ENCODE results near the gene SLC35E4.
"Not testable (repeated sequence)": the region's sequence is repeated elsewhere in the genome, so short reads cannot be mapped to it uniquely, and the experiment has no call there.

SLC35E4 gene

DNA sequence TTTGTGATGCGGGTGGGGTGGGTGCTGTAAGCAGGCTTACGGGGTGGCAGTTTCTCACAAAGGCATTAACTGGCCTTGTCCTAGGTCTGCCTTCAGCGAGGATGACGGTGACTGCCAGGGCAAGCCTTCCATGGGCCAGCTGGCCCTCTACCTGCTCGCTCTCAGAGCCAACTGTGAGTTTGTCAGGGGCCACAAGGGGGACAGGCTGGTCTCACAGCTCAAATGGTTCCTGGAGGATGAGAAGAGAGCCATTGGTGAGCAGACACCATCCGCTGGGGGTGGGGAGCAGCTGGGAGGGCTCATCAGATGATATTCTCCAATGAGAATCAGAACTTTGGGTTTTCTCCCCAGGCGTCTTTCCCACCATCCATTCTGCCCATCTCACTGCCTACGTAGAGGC is 22.8 kb upstream of the SLC35E4 start:
- no peak for DNase-seq

DNA sequence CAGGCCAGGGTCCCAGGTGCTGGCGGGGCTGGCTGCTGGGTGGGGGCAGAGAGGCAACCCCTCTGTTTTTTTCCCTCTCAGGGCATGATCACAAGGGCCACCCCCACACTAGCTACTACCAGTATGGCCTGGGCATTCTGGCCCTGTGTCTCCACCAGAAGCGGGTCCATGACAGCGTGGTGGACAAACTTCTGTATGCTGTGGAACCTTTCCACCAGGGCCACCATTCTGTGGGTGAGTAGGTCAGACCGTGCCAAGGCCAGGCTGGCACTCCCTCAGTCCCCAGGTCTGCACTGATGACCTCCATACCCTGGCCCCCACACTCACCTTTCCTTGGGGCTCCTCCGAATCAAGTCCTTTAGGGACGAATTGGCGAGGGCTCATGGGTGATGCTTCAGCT is 21.3 kb upstream of the SLC35E4 start:
- DNase-seq, result no peak

DNA sequence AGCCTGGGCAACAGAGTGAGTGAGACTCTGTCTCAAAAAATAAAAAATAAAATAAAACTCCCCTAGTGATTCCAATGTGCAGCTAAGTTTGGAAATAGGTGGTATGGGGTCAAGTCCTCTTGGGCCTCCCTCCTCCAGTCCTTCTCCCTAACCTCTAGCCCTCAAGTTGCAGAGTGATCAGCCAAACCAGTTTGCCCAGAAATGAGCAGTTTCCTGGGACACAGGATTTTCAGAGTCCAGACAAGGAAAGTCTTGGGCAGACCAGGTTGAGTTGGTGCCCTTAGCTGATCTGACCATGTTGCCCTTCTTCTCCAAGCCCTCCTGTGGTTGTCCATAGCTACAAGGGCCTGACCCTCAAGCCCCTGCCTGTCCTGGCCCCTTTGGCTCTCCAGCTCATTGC is 20.7 kb upstream of the SLC35E4 start:
- DNase-seq, result no peak

DNA sequence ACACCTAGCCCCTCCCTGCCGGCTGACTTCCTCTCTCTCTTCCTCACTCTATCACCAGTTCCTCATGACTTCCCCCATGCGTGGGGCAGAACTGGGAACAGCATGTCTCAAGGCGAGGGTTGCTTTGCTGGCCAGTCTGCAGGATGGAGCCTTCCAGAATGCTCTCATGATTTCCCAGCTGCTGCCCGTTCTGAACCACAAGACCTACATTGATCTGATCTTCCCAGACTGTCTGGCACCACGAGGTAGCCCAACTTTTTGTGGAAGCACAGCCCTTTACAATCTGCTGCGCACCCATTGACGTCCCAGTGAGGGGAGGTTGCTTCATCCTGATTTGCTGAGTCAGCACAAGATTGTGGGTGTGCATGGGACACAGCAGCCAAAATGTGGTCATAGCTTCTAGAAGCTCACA is 20.0 kb upstream of the SLC35E4 start:
- DNase-seq, result no peak

DNA sequence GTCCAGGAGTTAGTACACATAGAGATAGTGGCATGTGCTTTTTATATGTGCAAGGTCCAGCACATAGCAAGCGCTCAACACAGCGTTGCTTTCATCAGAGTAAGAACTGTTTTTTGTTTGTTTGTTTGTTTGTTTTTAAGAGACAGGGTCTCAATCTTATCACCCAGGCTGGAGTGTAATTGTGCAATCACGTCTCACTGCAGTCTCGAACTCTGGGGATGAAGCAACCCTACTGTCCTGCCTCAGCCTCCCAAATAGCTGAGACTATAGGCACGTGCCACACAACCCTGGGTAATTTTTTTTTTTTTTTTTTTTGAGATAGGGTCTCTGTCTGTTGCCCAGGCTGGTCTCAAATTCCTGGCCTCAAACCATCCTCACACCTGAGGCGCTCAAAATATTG is 17.8 kb upstream of the SLC35E4 start:
- no peak for DNase-seq

DNA sequence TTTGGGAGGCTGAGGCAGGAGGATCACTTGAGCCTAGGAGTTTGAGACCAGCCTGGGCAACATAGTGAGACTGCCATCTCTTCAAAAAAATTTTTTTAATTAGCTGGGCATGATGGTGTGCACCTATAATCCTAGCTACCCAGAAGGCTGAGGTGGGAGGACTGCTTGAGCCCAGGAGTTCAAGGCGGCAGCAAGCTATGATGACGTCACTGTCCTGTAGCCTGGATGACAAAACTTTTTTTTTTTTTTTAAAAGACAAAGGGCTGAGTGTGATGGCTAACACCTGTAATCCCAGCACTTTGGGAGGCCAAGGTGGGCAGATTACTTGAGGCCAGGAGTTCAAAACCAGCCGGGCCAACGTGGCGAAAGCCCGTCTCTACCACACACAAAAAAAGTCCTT is 15.7 kb upstream of the SLC35E4 start:
- not testable (repeated sequence) for DNase-seq

DNA sequence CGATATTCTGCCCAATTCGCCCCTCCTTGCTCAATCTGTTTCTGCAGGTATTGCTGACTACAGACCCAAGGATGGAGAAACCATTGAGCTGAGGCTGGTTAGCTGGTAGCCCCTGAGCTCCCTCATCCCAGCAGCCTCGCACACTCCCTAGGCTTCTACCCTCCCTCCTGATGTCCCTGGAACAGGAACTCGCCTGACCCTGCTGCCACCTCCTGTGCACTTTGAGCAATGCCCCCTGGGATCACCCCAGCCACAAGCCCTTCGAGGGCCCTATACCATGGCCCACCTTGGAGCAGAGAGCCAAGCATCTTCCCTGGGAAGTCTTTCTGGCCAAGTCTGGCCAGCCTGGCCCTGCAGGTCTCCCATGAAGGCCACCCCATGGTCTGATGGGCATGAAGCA is 9.2 kb upstream of the SLC35E4 start:
- DNase-seq, result no peak

DNA sequence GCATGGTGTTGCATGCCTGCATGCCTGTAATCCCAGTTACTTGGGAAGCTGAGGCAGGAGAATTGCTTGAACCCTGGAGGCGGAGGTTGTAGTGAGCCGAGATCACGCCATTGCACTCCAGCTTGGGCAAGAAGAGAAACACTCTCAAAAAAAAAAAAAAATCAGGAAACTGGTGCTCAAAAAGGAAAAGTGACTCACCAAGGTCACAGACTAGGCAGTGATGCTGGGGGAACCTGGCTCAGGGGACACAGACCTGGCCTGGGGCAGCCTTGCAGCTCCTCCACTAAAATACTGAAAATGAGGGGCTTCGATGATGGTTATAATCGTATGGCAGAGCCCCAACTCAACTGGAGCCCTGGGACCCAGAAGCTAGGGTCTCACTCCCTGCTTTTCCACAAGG is 8.1 kb upstream of the SLC35E4 start:
- no peak for DNase-seq

DNA sequence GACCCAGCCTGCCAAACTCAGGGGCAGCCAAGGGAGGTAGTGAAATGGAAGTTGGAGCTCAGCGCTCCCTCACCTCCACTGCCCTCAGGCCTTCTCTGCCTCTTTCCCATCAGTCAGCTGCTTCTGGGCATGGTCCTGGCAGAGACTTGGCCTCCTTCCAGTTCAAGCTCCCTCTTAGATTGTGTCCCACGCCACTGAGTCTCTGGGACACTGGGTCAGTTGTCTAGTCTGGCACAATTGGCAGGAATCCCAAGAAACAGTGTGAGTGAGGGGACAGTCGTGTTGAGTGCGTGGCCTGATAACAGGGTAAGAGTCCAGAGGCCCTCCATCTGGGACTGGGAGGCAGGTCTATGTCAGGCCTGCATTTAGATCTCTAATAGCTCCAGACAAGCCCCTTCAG is 7.1 kb upstream of the SLC35E4 start:
- DNase-seq, result no peak

DNA sequence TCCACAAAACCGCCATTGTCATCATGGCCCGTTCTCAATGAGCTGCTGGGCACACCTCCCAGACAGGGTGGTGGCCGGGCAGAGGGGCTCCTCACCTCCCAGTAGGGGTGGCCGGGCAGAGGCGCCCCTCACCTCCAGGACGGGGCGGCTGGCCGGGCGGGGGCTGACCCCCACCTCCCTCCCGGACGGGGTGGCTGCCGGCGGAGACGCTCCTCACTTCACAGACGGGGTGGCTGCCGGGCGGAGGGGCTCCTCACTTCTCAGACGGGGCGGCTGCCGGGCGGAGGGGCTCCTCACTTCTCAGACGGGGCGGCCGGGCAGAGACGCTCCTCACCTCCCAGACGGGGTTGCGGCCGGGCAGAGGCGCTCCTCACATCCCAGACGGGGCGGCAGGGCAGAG is 4.1 kb upstream of the SLC35E4 start:
- DNase-seq, result not testable (repeated sequence)

DNA sequence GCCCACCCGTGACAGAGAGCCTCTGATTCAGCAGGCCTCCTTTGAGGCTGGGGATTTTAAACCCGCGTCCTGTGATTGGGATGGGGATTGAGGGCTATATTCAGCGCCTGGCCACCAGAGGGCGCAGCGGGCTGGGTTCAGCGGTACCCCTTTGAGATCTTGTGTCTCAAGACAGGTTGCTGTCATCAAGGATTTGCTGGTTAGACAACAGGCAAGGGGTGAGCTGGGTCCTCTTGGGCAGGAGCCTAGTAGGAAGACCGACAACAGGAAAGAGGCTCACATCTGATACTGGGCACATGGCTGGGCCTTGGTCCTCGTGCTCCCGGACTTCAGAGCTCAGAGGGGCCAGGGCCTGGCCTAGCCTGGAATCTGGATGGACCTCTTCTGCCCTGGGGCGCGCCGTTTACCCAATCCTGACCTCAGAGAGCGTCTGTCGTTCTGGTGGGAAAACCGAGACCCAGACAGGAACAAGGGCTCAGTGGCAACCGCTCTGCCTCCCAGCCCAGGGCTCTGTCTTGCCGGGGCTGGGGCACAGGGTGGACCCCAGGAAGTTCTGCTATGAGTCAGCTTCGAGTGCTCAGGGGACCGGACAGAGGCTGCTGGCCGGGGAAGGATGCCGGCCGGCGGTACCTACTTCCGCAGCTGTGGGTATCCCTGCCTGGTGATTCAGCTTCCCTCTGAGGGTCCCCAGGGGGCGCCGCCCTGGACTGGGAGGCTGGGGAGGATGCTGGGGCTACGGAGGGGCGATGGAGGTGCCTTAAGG is 929 bp upstream of the SLC35E4 start:
- peak; percentile 59 for DNase-seq

DNA sequence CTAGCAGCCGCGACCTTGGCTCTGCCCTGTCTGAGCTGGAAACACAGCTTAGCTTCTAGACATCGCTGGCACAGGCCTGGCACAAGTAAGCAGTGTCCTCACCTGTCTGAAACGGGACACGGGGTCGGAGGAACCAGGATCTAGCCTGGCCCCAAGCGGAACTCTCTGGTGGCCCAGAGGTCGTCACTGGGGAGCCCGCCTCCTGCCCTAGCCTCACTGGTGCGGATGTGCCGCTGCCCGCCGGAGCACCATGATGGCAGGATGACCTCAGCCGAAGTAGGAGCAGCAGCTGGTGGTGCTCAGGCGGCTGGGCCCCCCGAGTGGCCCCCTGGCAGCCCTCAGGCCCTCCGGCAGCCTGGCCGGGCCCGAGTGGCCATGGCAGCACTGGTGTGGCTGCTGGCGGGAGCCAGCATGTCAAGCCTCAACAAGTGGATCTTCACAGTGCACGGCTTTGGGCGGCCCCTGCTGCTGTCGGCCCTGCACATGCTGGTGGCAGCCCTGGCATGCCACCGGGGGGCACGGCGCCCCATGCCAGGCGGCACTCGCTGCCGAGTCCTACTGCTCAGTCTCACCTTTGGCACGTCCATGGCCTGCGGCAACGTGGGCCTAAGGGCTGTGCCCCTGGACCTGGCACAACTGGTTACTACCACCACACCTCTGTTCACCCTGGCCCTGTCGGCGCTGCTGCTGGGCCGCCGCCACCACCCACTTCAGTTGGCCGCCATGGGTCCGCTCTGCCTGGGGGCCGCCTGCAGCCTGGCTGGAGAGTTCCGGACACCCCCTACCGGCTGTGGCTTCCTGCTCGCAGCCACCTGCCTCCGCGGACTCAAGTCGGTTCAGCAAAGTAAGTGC is 871 bp downstream of the SLC35E4 start:
- no peak for DNase-seq

DNA sequence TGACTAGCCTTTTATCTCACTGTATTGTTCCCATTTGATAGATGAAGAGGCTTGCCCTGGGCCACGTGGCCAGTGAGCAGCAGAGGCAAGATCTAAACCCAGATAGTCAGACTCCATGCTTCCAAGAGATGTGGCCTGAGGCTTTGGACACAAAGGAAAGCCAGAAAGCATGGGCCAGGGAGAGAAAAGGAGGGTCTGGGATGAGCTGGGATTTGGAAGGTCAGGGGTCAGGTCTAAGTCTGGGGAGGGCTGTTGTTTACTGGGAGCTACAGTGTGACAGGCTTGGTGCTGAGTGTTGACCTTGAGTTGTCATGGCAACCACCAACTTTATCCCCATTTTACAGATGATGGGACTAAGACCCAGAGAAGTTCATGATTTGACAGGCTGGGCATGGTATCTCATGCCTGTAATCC is 2.1 kb downstream of the SLC35E4 start:
- DNase-seq, result no peak

DNA sequence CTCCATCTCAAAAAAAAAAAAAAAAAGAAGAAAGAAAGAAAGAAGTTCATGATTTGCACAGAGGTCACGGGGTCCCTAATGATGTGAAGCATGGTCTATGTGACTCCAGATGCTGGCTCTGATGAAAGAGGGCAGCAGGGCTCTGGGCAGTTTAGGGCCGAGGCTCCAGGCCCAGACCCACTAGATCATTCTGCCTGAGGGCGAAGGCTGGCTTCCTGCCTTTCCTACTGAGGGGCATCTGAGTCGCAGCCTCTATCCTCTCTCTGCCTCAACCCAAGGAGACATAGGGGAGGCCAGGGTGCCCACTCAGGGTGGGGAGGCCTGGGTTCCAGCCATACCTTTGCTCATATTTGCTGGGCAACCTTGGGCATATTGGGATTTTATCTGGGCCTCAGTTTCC is 4.8 kb downstream of the SLC35E4 start:
- DNase-seq, result no peak

DNA sequence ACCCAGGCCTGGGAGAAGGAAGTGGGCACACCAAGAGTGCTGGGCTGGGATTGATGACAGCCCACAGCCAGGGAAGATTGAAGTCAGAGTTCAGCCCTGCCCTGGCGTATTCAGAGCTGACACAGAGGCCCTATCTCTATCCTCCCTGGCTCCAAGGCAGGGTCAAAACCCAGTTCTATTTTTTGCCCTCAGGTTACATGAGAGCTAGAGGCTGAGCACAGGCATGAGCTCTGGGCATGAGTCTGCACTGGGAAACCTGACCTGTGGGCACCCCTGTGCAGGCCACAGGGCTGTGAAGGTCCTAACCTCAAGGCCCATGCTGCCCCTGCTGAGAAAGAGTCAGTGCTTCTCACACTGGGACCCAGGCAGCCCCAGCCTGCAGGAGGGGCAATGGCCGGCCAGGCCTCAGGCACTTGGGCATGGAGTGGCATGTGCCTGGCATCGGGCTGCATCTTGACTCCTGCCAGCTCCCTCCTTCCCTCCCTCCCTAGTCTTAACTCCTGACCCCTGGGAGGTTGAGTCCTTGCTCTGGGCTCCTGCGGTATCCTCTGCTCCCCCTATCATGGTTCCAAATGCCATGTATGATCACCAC is 5.4 kb downstream of the SLC35E4 start:
- DNase-seq, result no peak

DNA sequence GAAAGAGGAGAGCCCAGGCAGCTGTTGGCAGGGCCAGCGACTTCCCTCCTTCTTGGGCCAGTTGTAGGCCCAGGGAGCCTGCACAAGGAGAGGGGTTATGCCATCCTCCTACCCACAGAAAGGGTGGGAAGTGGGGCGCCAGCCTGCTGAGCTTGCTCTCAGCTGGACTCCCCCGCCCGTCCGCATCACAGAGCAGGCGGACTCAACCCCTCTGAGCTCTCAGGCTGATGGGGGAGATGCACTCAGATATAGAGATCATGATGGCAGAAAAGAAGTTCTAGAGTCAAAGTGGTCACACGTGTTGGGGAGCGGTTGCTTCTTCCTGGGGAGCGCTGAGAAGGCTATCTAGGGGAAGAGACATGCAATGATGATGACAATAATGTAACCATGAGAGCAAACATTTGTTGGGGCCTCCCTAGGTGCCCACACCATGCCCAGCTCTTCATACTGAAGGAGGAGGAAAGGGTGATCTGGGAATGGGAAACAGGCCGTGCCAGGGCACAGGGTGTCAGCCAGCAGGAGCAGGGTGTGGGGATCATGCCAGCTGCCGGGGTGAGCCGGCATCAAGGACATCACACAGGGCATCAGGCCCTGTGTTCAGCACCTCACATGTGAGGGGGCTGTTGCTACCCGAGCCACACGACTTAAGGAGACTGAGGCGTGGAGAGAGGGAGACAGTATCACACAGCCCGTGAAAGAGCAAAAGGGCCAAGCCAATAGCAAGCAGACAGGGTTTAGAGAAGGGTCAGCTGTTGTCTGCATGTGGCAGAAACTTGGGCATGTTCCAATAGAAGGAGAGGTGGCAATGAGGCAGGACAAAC is 7.7 kb downstream of the SLC35E4 start:
- no peak for DNase-seq

DNA sequence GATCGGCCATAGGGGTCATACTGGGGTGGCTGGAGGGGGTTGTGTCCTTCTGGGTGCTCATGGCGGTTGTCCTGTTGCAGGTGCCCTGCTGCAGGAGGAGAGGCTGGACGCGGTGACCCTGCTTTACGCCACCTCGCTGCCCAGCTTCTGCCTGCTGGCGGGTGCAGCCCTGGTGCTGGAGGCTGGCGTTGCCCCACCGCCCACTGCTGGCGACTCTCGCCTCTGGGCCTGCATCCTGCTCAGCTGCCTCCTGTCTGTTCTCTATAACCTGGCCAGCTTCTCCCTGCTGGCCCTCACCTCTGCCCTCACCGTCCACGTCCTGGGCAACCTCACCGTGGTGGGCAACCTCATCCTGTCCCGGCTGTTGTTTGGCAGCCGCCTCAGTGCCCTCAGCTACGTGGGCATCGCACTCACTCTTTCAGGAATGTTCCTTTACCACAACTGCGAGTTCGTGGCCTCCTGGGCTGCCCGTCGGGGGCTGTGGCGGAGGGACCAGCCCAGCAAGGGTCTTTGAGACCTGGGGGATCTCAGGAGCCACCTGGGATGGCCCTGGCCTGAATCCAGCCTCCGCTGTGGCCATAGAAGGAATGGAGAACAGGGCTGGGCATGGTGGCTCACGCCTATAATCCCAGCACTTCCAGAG is 11.1 kb downstream of the SLC35E4 start:
- no peak for DNase-seq

DNA sequence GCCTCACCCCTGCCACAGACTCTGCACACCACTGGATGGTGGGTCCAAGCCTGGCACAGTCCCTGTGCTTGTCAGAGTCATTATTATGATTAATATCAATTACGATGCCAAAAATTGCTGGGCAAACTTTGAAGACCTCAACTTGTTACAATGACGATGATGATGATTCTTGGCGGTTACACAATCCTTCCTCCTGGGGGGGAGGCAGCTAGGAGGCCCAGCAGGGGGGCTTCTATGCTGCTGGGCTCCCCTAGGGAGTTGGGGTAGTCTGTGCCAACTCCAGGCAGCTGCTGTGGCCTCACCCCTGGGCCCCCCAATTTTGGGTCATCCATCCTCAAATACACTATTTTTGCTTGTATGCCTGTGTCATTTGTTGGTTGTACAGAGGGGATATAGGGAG is 12.0 kb downstream of the SLC35E4 start:
- DNase-seq, result no peak

DNA sequence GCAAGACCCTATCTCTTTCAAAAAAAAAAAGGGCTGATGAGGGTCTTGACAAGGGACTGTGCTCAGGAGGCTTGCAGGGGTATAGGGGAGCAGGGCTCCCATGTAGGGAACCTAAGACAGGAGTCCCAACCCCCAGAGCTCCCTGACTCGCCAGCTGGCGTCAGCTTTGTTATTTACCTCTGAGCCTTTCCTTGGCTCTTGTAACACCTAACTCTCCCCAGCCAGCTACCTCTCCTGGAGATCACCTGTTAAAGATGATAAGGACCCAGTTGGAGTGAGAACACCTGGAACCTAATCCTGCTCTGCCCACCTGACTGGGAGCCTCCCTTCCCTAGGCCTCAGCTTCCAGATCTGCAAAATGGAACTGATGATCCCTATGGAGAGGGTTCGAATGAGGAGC is 13.2 kb downstream of the SLC35E4 start:
- no peak for DNase-seq

DNA sequence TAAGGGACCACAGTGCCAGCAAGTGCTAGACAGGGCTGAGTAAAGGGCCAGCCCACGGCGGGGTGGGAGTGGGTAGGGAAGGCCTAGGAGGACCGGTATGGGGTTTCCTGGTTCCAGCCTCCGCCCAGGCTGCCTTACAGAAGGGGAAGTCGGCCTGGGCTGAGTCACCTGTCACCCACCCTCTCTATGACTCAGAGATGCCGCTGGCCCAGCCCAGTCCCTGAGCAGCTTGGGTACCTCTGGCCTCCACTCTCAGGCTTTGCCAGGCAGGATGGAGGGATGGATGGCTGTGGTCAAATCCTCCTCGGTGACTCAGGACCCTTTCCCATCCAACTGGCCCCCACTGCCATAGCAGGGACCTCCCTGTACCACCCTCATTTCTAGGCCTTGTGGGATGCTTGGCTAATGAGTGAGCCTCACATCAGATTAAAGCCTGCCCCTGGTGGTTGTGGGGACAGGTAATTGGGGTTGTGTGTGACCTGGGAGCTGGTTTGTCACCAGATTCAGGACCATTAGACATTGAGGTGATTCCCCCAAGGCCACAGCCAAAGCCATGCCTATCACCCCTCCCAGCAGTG is 13.9 kb downstream of the SLC35E4 start:
- no peak for DNase-seq

DNA sequence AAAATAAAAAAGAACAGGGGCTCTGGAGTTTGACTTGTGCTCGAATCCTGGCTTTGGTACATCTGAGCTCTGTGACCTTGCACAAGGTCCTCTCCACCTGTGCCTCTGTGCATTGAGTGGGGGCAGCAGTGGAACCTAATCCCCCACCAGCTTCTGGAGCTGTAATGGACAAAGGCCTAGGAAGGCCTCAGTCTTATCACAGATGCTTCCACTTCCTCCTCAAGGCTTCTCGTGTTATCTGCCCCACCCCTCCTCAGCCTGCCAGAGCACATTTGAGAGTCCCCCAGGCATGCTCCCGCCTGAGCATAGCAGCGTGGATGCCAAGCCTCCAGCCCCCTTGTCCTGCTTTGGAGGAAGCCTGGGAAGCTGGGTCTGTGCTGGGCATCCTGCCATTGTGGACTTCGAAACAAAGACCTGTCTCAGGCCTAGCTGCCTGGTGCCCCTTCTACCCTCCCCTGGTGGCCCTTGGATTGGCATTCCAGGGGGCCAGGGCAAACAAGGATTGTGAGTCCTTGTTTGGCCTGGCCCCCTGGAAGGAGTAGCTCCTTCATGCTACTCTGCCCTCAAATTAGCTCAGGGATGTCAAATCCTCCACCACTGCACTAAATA is 15.0 kb downstream of the SLC35E4 start:
- peak; percentile 11 for DNase-seq

DNA sequence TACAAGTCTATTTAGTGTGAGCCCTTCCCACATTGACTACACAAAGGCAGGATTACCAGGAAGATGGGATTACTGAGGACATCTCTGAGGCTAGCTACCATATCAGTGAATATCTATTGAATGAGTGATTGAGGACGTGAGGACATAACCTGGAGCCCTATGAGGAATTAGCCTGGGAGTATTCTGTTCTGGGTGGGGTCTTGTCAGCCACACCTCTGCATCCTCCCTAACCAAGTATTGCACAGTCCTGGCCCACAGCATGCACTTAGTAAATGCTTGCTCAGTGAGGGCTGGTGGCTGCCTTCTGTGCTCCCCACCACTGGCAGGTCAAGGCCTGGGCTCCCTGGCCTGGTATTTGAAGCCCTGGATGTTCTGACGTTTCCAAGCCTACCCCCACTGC is 17.3 kb downstream of the SLC35E4 start:
- DNase-seq, result no peak
